Lower leg skin (tissue), 4 donors: Measurements from ENCODE around the gene PKP1. TPM values are rescaled to one million over a fixed set of nuclear protein-coding genes. Genes with fewer than 3 reads are reported as not detected.

ENCODE experiments used
- DNase-seq, 2 donors: peaks; one replicate each; pipeline ENCODE4 v3.0.0-alpha.2; 2019; ENCODE audit warnings: low spot score in 2 of 2
- H3K4me3 ChIP-seq: fragments of 200-600 bp; sonication (generic); 2 replicates; pipeline ENCODE4 v1.5.1; 2017; ENCODE audit warnings: mild to moderate bottlenecking, low read depth; ENCODE audit not compliant: poor library complexity, severe bottlenecking
- POLR2A ChIP-seq, 2 donors: fragments of 450-650 bp; IDR thresholded peaks; one replicate each; pipeline ENCODE4 v1.6.1; 2016 to 2017; ENCODE audit warnings: antibody characterized with exemption in 2 of 2, mild to moderate bottlenecking in 1 of 2, moderate library complexity in 1 of 2
- WGBS, 2 donors: methylation state at CpG; one replicate each; pipeline ENCODE4 v1.1.5; 2018; 5-methylcytosine and 5-hydroxymethylcytosine counted together
- intact Hi-C: fragments of 100-400 bp; cut with DNase I; formaldehyde crosslinking; loops from one replicate; pipeline ENCODE4 v1.15.0; 2023; ENCODE audit warnings: low total_unique reads
- total RNA-seq, 4 donors: library from RNA; depleted of rRNA; stranded (reverse); fragments of >200 nt; gene quantifications; one replicate each; pipeline ENCODE4 v1.1.0, GENCODE V29; 2016
- TF ChIP-seq, protein P1 (sequence below), 3 donors: fragments of 450-650 bp; IDR thresholded peaks; one replicate each; pipeline ENCODE4 v1.5.1; 2016; ENCODE audit warnings: antibody characterized with exemption in 3 of 3, mild to moderate bottlenecking in 3 of 3, moderate library complexity in 2 of 3

Gene PKP1
- total RNA-seq, 4 donors from 2014 or later = 928 to 1,274 (median 961) TPM

DNA sequence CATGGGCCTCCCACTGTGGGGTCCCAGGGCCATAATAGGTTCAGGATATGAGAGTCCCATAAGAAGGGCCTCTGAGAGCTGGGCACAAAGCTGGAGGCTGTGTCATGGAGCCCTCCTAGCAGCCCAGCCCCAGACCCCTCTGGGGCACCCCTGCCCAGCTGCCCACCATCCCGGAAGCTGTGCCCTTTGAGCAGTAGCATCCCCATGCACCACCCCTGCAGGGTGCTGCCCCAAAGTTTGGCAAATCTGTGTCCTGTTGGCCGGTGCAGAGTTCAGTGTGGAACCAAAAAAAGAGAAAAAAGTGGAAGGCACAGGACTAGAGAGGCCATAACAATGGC lies 76.5 kb downstream of the PKP1 start:
- no peak for DNase-seq
- intact Hi-C loops = loop anchor here (5.0 kb wide), 1 partner anchor 108 kb away; no protein-coding TSS in a partner anchor
- TF ChIP-seq, protein P1, sequence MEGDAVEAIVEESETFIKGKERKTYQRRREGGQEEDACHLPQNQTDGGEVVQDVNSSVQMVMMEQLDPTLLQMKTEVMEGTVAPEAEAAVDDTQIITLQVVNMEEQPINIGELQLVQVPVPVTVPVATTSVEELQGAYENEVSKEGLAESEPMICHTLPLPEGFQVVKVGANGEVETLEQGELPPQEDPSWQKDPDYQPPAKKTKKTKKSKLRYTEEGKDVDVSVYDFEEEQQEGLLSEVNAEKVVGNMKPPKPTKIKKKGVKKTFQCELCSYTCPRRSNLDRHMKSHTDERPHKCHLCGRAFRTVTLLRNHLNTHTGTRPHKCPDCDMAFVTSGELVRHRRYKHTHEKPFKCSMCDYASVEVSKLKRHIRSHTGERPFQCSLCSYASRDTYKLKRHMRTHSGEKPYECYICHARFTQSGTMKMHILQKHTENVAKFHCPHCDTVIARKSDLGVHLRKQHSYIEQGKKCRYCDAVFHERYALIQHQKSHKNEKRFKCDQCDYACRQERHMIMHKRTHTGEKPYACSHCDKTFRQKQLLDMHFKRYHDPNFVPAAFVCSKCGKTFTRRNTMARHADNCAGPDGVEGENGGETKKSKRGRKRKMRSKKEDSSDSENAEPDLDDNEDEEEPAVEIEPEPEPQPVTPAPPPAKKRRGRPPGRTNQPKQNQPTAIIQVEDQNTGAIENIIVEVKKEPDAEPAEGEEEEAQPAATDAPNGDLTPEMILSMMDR (IDR thresholded peaks at IDR 0.05) = no peak
- TF ChIP-seq POLR2A (IDR thresholded peaks at IDR 0.05) = no peak
- WGBS, 2 donors = 94 to 98% methylated on average over 2 of the region's 2 CpGs
- H3K4me3 ChIP-seq = no peak overlapping the region

DNA sequence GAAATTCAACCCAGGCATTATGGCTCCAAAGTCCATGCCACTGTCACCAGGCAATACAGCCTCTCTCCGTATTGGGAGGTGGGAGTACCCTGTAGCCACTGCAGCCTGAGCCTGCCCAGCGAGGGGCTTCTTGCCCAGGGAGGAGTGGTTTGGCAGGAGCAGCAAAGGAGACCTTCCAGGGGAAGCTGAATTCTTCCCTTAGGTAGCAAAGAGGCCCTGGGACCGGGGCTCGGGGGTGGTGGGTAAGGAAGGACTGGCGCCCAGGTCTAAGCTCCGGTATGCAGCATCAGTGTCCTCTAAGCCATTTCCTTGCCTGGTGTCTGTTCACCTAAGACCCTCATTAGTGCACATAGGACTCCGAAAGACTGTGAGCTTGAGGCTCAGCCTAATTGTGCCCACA lies 77.2 kb downstream of the PKP1 start:
- 81 to 90% methylated on average over 7 of the region's 7 CpGs for WGBS, 2 donors
- intact Hi-C loops = loop anchor here (5.0 kb wide), 1 partner anchor 108 kb away; no protein-coding TSS in a partner anchor
- TF ChIP-seq POLR2A (IDR thresholded peaks at IDR 0.05) = no peak
- TF ChIP-seq, protein P1 (IDR thresholded peaks at IDR 0.05) = no peak
- DNase-seq = no peak
- no peak overlapping the region for H3K4me3 ChIP-seq

DNA sequence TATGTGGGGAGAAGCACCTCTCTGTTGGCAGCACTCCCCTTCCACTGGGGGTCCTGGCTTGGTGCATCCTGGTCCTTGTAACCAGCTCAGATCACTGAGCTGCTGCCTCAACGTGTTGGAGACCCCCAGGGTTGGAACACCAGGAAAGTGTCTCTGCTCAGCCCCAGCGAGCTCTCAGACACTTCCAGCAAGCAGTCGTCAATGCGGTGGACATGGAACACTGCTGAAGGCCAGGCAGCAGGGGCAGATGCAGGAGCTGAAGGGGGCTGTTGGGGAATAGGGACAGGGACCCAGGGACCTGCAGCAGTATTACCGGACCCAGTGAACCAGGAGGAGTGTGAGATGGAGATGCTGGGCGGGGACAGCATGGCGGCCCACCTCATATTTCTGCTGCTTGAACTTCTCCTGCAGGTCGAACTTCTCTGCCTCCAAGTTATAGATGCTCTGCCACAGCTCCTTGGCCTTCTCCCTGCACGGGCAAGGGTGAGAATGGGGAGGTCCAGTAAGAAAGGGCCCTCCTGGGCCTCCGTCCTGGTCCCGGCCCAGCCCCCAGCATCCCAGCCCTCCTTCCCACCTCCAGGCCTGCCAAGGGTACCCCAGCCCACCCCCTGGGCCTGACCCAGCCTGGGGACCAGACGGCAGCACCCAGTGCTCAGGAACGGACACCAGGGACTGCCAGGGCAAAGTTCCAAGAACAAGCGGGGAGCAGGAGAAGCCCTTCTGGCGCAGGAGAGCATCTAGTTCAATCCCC lies 77.8 kb downstream of the PKP1 start:
- no peak overlapping the region for H3K4me3 ChIP-seq
- no peak for DNase-seq
- intact Hi-C loops = loop anchor here (5.0 kb wide), 1 partner anchor 109 kb away; no protein-coding TSS in a partner anchor
- no peak for TF ChIP-seq POLR2A (IDR thresholded peaks at IDR 0.05)
- TF ChIP-seq, protein P1 (IDR thresholded peaks at IDR 0.05) = no peak
- 78 to 81% methylated on average over 14 to 15 of the region's 15 CpGs for WGBS, 2 donors

DNA sequence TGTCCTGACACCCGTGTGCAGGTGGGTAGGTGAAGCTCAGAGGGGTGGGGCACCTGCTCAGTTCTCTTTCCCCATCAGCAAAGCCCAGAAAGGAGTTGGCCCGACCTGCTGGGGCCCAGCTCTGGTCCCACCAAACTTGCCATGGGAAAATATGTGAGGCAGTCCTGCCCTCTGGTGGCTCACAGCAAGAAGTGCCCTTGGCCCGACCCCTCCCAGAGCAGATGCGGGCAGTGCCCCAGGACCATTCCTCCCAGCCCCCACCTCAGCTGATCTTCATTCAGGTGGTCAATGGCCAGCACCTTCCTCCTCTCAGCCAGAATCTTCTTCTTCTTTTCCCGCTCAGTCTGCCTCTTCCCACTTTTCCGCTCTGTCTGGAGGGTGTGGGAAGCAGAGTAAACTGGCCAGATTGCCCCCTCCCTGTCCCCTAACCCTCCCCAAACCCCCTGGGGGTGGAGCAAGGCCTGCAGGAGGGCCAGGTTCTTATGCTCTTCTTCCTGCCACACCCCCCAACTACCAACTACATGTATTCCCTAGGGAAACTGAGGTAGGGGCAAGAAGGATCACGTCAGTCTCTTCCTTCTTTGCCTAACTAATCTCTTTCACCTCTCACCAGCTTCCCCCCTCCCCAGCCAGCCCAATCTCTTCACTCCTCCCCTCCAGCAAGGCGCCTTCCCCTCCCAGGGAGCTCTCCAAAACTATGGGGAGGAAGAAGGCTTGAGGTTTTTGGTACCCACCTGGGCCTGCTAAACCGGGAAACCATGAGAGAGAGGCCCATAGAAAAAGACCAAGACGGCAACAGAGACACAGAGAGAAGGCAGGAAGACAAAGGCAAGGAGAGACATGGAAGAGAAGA lies 78.6 kb downstream of the PKP1 start:
- TF ChIP-seq, protein P1 (IDR thresholded peaks at IDR 0.05) = peak in 1 of 3 donors; percentile 29
- no peak for TF ChIP-seq POLR2A (IDR thresholded peaks at IDR 0.05)
- intact Hi-C loops = loop anchor here (5.0 kb wide), 1 partner anchor 110 kb away; no protein-coding TSS in a partner anchor
- 49 to 54% methylated on average over 9 to 10 of the region's 10 CpGs for WGBS, 2 donors
- no peak overlapping the region for H3K4me3 ChIP-seq
- DNase-seq = no peak

DNA sequence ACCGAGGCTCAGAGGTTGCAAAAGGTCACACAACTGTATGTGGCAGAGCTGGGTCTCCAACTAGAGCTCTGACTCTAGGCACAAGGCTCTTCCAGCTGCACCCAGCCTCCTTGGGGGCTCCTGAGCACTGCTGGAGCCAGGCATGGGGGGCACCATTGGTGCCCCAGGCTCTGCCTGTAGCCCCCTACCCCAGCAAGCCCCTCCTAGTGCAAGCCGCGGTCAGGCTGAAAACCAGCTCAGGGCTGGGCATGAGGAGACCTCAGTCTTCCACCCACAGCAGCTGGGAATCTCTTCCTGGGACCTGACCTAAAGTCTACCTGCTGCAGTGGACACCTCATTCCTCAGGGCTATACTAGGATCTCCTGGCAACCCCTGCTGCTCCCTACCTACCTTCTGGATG lies 79.6 kb downstream of the PKP1 start:
- 89 to 98% methylated on average over 3 of the region's 3 CpGs for WGBS, 2 donors
- no peak for DNase-seq

More for the DNA sequence above, 79.6 kb downstream of the PKP1 start:
- intact Hi-C loops = loop anchor here (5.0 kb wide), 1 partner anchor 111 kb away; no protein-coding TSS in a partner anchor
- H3K4me3 ChIP-seq = no peak overlapping the region
- no peak for TF ChIP-seq POLR2A (IDR thresholded peaks at IDR 0.05)
- TF ChIP-seq, protein P1 (IDR thresholded peaks at IDR 0.05) = no peak
